DND-41 (cell line): ENCODE data around the gene RSPO1.

Experiments
- ATAC-seq: fragments of 200-7000 bp; cut with Tn5 transposase; 3 replicates; pipeline ENCODE4 v1.9.1; 2021; ENCODE audit warnings: low read depth; ENCODE audit not compliant: insufficient read depth
- DNase-seq: peaks from one replicate; pipeline ENCODE4 v3.0.0-alpha.2; 2020
- H2AFZ ChIP-seq: 2 replicates; pipeline ENCODE4 v1.6.0; 2012; ENCODE audit warnings: low read depth, low read length
- H3K27ac ChIP-seq: 2 replicates; pipeline ENCODE4 v1.5.1; 2012; ENCODE audit warnings: low read length, inconsistent platforms
- H3K27me3 ChIP-seq: fragments of 200-600 bp; sonication (generic); 2 replicates; pipeline ENCODE4 v1.6.0; 2012; ENCODE audit warnings: low read length, mild to moderate bottlenecking, inconsistent platforms; ENCODE audit not compliant: insufficient read depth, poor library complexity
- H3K36me3 ChIP-seq: 2 replicates; pipeline ENCODE4 v1.5.1; 2012; ENCODE audit warnings: low read length, inconsistent platforms; ENCODE audit not compliant: insufficient read depth
- H3K4me1 ChIP-seq: 2 replicates; pipeline ENCODE4 v1.5.1; 2012; ENCODE audit warnings: mild to moderate bottlenecking, low read length; ENCODE audit not compliant: insufficient read depth
- H3K4me2 ChIP-seq: 2 replicates; pipeline ENCODE4 v1.6.0; 2012; ENCODE audit warnings: mild to moderate bottlenecking, moderate library complexity, low read length, inconsistent platforms; ENCODE audit not compliant: insufficient read depth
- H3K4me3 ChIP-seq, 2 experiments: fragments of 200-600 bp in 1 of 2; shearing (Covaris generic) in 1 of 2; 2 replicates each; pipeline ENCODE4 v1.5.1; 2012 to 2016; ENCODE audit warnings: inconsistent platforms in 2 of 2, low read length in 2 of 2, mild to moderate bottlenecking in 2 of 2, low read depth in 1 of 2, moderate library complexity in 1 of 2
- H3K79me2 ChIP-seq: 2 replicates; pipeline ENCODE4 v1.6.0; 2012; ENCODE audit warnings: low read length, inconsistent platforms; ENCODE audit not compliant: insufficient read depth
- H3K9ac ChIP-seq: 2 replicates; pipeline ENCODE4 v1.6.0; 2012; ENCODE audit warnings: low read depth, mild to moderate bottlenecking, inconsistent platforms, low read length, moderate library complexity
- H3K9me3 ChIP-seq: 2 replicates; pipeline ENCODE4 v1.5.1; 2012; ENCODE audit warnings: low read length, moderate library complexity, mild to moderate bottlenecking, inconsistent platforms; ENCODE audit not compliant: insufficient read depth, severe bottlenecking
- H4K20me1 ChIP-seq: 2 replicates; pipeline ENCODE4 v1.6.0; 2012; ENCODE audit warnings: low read length; ENCODE audit not compliant: insufficient read depth
- CTCF ChIP-seq: IDR thresholded peaks from 2 replicates; pipeline ENCODE4 v1.5.1; 2012; ENCODE audit warnings: borderline replicate concordance, low read length, moderate library complexity, mild to moderate bottlenecking; ENCODE audit not compliant: poor library complexity, severe bottlenecking; ENCODE audit errors: extremely low read depth
- EZH2 ChIP-seq: IDR thresholded peaks from 3 replicates; pipeline ENCODE4 v1.6.1; 2012; ENCODE audit warnings: borderline replicate concordance, low read depth, mild to moderate bottlenecking, moderate library complexity, low read length, inconsistent platforms; ENCODE audit not compliant: severe bottlenecking

The RSPO1 gene

GRCh38 chr1:37663426-37664000 is 28.8 kb upstream of the RSPO1 start:
- peaks cover 47% of the 10 kb centered on the region for H3K27me3 ChIP-seq
- no peak overlapping the region for H2AFZ ChIP-seq
- no peak for DNase-seq
- H3K27ac ChIP-seq: no peak overlapping the region
- H3K4me3 ChIP-seq: no peak overlapping the region
- H3K36me3 ChIP-seq: no peaks in the 10 kb centered on the region
- TF ChIP-seq CTCF: no peak
- TF ChIP-seq EZH2: no peak
- no peak overlapping the region for H3K9ac ChIP-seq
- no peak for ATAC-seq
- peaks cover 32% of the 10 kb centered on the region; the same call in 1 of the 2 replicates for H4K20me1 ChIP-seq
- no peaks in the 10 kb centered on the region for H3K9me3 ChIP-seq
- no peaks in the 10 kb centered on the region for H3K79me2 ChIP-seq
- H3K4me1 ChIP-seq: no peaks in the 10 kb centered on the region
- no peak overlapping the region for H3K4me2 ChIP-seq

GRCh38 chr1:37662031-37662755 is 27.5 kb upstream of the RSPO1 start:
- Histone ChIP-seq H4K20me1 (peaks cover 28% of the 10 kb centered on the region; the same call in 1 of the 2 replicates), H3K27ac (no peak overlapping the region), H3K9ac (no peak overlapping the region), H3K9me3 (no peaks in the 10 kb centered on the region), H3K79me2 (no peaks in the 10 kb centered on the region), H3K36me3 (no peaks in the 10 kb centered on the region), H2AFZ (no peak overlapping the region), H3K4me3 (no peak overlapping the region), H3K4me2 (no peak overlapping the region), H3K27me3 (peaks cover 35% of the 10 kb centered on the region), H3K4me1 (no peaks in the 10 kb centered on the region)
- no peak for ATAC-seq
- no peak for DNase-seq
- TF ChIP-seq EZH2 (no peak), CTCF (no peak)

- Histone ChIP-seq H3K27me3 (peaks cover 29% of the 10 kb centered on the region), H4K20me1 (peaks cover 34% of the 10 kb centered on the region; the same call in 1 of the 2 replicates), H3K4me3 (no peak overlapping the region), H3K27ac (no peak overlapping the region), H2AFZ (no peak overlapping the region), H3K36me3 (no peaks in the 10 kb centered on the region), H3K9ac (no peak overlapping the region), H3K9me3 (no peaks in the 10 kb centered on the region), H3K79me2 (no peaks in the 10 kb centered on the region), H3K4me2 (no peak overlapping the region), H3K4me1 (no peaks in the 10 kb centered on the region)
- TF ChIP-seq EZH2: no peak
- TF ChIP-seq CTCF: no peak
- DNase-seq (no peak), ATAC-seq (no peak)
These were observed 26.7 kb upstream of the RSPO1 start for GRCh38 chr1:37661401-37661800.
